GM13976 (cell line): ENCODE data around the gene ARHGEF25.
A peak's percentile ranks its signal among the peaks of the same experiment; 100 is the strongest.
"Not testable (repeated sequence)": the region's sequence is repeated elsewhere in the genome, so short reads cannot be mapped to it uniquely, and the experiment has no call there.

ENCODE experiments used
- DNase-seq: peaks from one replicate; pipeline ENCODE4 v3.0.0; 2012; ENCODE audit warnings: low spot score
- CTCF ChIP-seq: IDR thresholded peaks from 2 replicates; pipeline ENCODE4 v1.5.1; 2012; ENCODE audit warnings: borderline replicate concordance, mild to moderate bottlenecking; ENCODE audit not compliant: insufficient read depth; ENCODE audit errors: extremely low read depth, missing control alignments, control extremely low read depth
- in situ Hi-C: fragments of 300-500 bp; cut with MboI; formaldehyde crosslinking; loops from one replicate; pipeline ENCODE4 v1.12.0; 2022; ENCODE audit warnings: low sequenced_read_pairs, mixed read lengths, inconsistent platforms; ENCODE audit not compliant: unreplicated experiment

The ARHGEF25 gene

GRCh38 chr12:57630891-57631433 is 19.7 kb downstream of the ARHGEF25 start:
- peak; percentile 8 for DNase-seq
- TF ChIP-seq CTCF, result no peak
- in situ Hi-C loops, result no loop called here

GRCh38 chr12:57631566-57632072 is 20.4 kb downstream of the ARHGEF25 start:
- peak; percentile 33 for DNase-seq
- in situ Hi-C loops, result no loop called here
- TF ChIP-seq CTCF, result no peak

GRCh38 chr12:57632073-57632957 is 21.1 kb downstream of the ARHGEF25 start:
- in situ Hi-C loops, result no loop called here
- peak; percentile 52 for DNase-seq
- TF ChIP-seq CTCF, result peak; percentile 18

GRCh38 chr12:57632958-57633840 is 22.0 kb downstream of the ARHGEF25 start, which contains the start of gene B4GALNT1:
Gene B4GALNT1, minus strand, starts transcription at chr12:57633201. Its CDS starts 1,069 bp downstream, at chr12:57632132.
- peak; percentile 86 for DNase-seq

GRCh38 chr12:57636731-57637130 is 25.5 kb downstream of the ARHGEF25 start:
- in situ Hi-C loops, DNase-seq: not testable (repeated sequence)

More at GRCh38 chr12:57632958-57633840, 22.0 kb downstream of the ARHGEF25 start, which contains the start of gene B4GALNT1:
- in situ Hi-C loops, result no loop called here
- TF ChIP-seq CTCF, result peak; percentile 87

- DNase-seq, result no peak
- TF ChIP-seq CTCF, result no peak
- in situ Hi-C loops, result no loop called here
Measured at GRCh38 chr12:57637364-57637763, 26.1 kb downstream of the ARHGEF25 start.
